ENCODE measurements around the gene LENG1. TPM values are rescaled to one million over a fixed set of nuclear protein-coding genes. Genes with fewer than 3 reads are reported as not detected.

LENG1 gene
- total and polyA plus RNA-seq, 2 donors, result 11.9 to 12.1 TPM

- WGBS, result 79% methylated on average over 19 of the region's 19 CpGs
- H3K4me1 ChIP-seq (ENCODE audit: control insufficient read depth in 2 of 2, insufficient read depth in 2 of 2, low read length in 2 of 2), result peaks cover 19 to 21% of the 10 kb centered on the region in 2 donors
- H3K27me3 ChIP-seq (ENCODE audit: control insufficient read depth in 2 of 2, insufficient read depth in 1 of 2, low read length in 1 of 2), result no peaks in the 10 kb centered on the region
- H3K36me3 ChIP-seq (ENCODE audit: control insufficient read depth in 2 of 2, insufficient read depth in 2 of 2, low read length in 1 of 2), result peaks cover 16 to 20% of the 10 kb centered on the region in 2 donors
- H3K4me3 ChIP-seq (ENCODE audit: low read length in 2 of 2), result peak overlapping the region; percentile 78 to 84
- no peak for DNase-seq (ENCODE audit: low read depth in 6 of 9, low spot score in 9 of 9)
- H3K27ac ChIP-seq (ENCODE audit: low read depth in 1 of 2, low read length in 1 of 2), result peak overlapping the region; percentile 99
- H3K9me3 ChIP-seq (ENCODE audit: control insufficient read depth in 2 of 2, insufficient read depth in 1 of 2, low read length in 1 of 2), result no peaks in the 10 kb centered on the region
These were observed 32.4 kb upstream of the LENG1 start for GRCh38 chr19:54191811-54192453.

- peak in 8 of 9 donors; percentile 83 to 96 (median 92) for DNase-seq (ENCODE audit: low read depth in 6 of 9, low spot score in 9 of 9)
- WGBS, result 1% methylated on average over 77 of the region's 77 CpGs
These were observed 31.7 kb upstream of the LENG1 start, which contains the start of gene TSEN34 for GRCh38 chr19:54191011-54191810. TSEN34 (plus strand) TSS chr19:54191308; CDS start chr19:54191365, 57 bp downstream.

GRCh38 chr19:54190503-54191010, 31.0 kb upstream of the LENG1 start:
- peaks cover 23% of the 10 kb centered on the region in 2 donors for H3K36me3 ChIP-seq (ENCODE audit: control insufficient read depth in 2 of 2, insufficient read depth in 2 of 2, low read length in 1 of 2)
- H3K27ac ChIP-seq (ENCODE audit: low read depth in 1 of 2, low read length in 1 of 2), result peak overlapping the region; percentile 99
- under 1% methylated on average over 56 of the region's 56 CpGs for WGBS
- peaks cover 19 to 21% of the 10 kb centered on the region in 2 donors for H3K4me1 ChIP-seq (ENCODE audit: control insufficient read depth in 2 of 2, insufficient read depth in 2 of 2, low read length in 2 of 2)
- H3K27me3 ChIP-seq (ENCODE audit: control insufficient read depth in 2 of 2, insufficient read depth in 1 of 2, low read length in 1 of 2), result no peaks in the 10 kb centered on the region
- no peaks in the 10 kb centered on the region for H3K9me3 ChIP-seq (ENCODE audit: control insufficient read depth in 2 of 2, insufficient read depth in 1 of 2, low read length in 1 of 2)
- peak overlapping the region; percentile 78 to 84 for H3K4me3 ChIP-seq (ENCODE audit: low read length in 2 of 2)
- DNase-seq (ENCODE audit: low read depth in 6 of 9, low spot score in 9 of 9), result peak; percentile 97 to 100 (median 100)

More at GRCh38 chr19:54191011-54191810, 31.7 kb upstream of the LENG1 start, which contains the start of gene TSEN34:
- peaks cover 19 to 21% of the 10 kb centered on the region in 2 donors for H3K4me1 ChIP-seq (ENCODE audit: control insufficient read depth in 2 of 2, insufficient read depth in 2 of 2, low read length in 2 of 2)
- no peaks in the 10 kb centered on the region for H3K27me3 ChIP-seq (ENCODE audit: control insufficient read depth in 2 of 2, insufficient read depth in 1 of 2, low read length in 1 of 2)
- H3K36me3 ChIP-seq (ENCODE audit: control insufficient read depth in 2 of 2, insufficient read depth in 2 of 2, low read length in 1 of 2), result peaks cover 23 to 24% of the 10 kb centered on the region in 2 donors
- no peaks in the 10 kb centered on the region for H3K9me3 ChIP-seq (ENCODE audit: control insufficient read depth in 2 of 2, insufficient read depth in 1 of 2, low read length in 1 of 2)
- peak within 1 kb of the TSS; percentile 99 for H3K27ac ChIP-seq (ENCODE audit: low read depth in 1 of 2, low read length in 1 of 2)
- peak within 1 kb of the TSS; percentile 78 to 84 for H3K4me3 ChIP-seq (ENCODE audit: low read length in 2 of 2)

GRCh38 chr19:54189735-54190502, 30.4 kb upstream of the LENG1 start:
- WGBS, result under 1% methylated on average over 65 of the region's 65 CpGs

GRCh38 chr19:54189145-54189734, 29.7 kb upstream of the LENG1 start, which contains the start of gene MBOAT7:
MBOAT7 (minus strand) TSS chr19:54189580; CDS start chr19:54188508, 1,072 bp downstream.
- Histone ChIP-seq H3K4me1 (ENCODE audit: control insufficient read depth in 2 of 2, insufficient read depth in 2 of 2, low read length in 2 of 2) (peaks cover 19 to 21% of the 10 kb centered on the region in 2 donors), H3K27ac (ENCODE audit: low read depth in 1 of 2, low read length in 1 of 2) (peak within 1 kb of the TSS; percentile 99), H3K36me3 (ENCODE audit: control insufficient read depth in 2 of 2, insufficient read depth in 2 of 2, low read length in 1 of 2) (peaks cover 18 to 19% of the 10 kb centered on the region in 2 donors), H3K27me3 (ENCODE audit: control insufficient read depth in 2 of 2, insufficient read depth in 1 of 2, low read length in 1 of 2) (no peaks in the 10 kb centered on the region), H3K9me3 (ENCODE audit: control insufficient read depth in 2 of 2, insufficient read depth in 1 of 2, low read length in 1 of 2) (no peaks in the 10 kb centered on the region), H3K4me3 (ENCODE audit: low read length in 2 of 2) (peak within 1 kb of the TSS; percentile 78 to 84)
- DNase-seq (ENCODE audit: low read depth in 6 of 9, low spot score in 9 of 9), result no peak
- WGBS, result under 1% methylated on average over 64 of the region's 64 CpGs

More at GRCh38 chr19:54189735-54190502, 30.4 kb upstream of the LENG1 start:
- H3K36me3 ChIP-seq (ENCODE audit: control insufficient read depth in 2 of 2, insufficient read depth in 2 of 2, low read length in 1 of 2), result peaks cover 18 to 23% of the 10 kb centered on the region in 2 donors
- peak overlapping the region; percentile 99 for H3K27ac ChIP-seq (ENCODE audit: low read depth in 1 of 2, low read length in 1 of 2)
- H3K4me3 ChIP-seq (ENCODE audit: low read length in 2 of 2), result peak overlapping the region; percentile 78 to 84
- no peaks in the 10 kb centered on the region for H3K9me3 ChIP-seq (ENCODE audit: control insufficient read depth in 2 of 2, insufficient read depth in 1 of 2, low read length in 1 of 2)
- DNase-seq (ENCODE audit: low read depth in 6 of 9, low spot score in 9 of 9), result peak; percentile 100
- peaks cover 19 to 21% of the 10 kb centered on the region in 2 donors for H3K4me1 ChIP-seq (ENCODE audit: control insufficient read depth in 2 of 2, insufficient read depth in 2 of 2, low read length in 2 of 2)
- H3K27me3 ChIP-seq (ENCODE audit: control insufficient read depth in 2 of 2, insufficient read depth in 1 of 2, low read length in 1 of 2), result no peaks in the 10 kb centered on the region

- peak overlapping the region; percentile 54 to 84 for H3K4me3 ChIP-seq (ENCODE audit: low read length in 2 of 2)
- peaks cover 10 to 20% of the 10 kb centered on the region in 2 donors for H3K36me3 ChIP-seq (ENCODE audit: control insufficient read depth in 2 of 2, insufficient read depth in 2 of 2, low read length in 1 of 2)
- WGBS, result 3% methylated on average over 12 of the region's 12 CpGs
- no peaks in the 10 kb centered on the region for H3K9me3 ChIP-seq (ENCODE audit: control insufficient read depth in 2 of 2, insufficient read depth in 1 of 2, low read length in 1 of 2)
- H3K27me3 ChIP-seq (ENCODE audit: control insufficient read depth in 2 of 2, insufficient read depth in 1 of 2, low read length in 1 of 2), result no peaks in the 10 kb centered on the region
- DNase-seq (ENCODE audit: low read depth in 6 of 9, low spot score in 9 of 9), result peak in 1 of 9 donors; percentile 52
- peaks cover 19 to 21% of the 10 kb centered on the region in 2 donors for H3K4me1 ChIP-seq (ENCODE audit: control insufficient read depth in 2 of 2, insufficient read depth in 2 of 2, low read length in 2 of 2)
- peak overlapping the region; percentile 17 to 56 for H3K27ac ChIP-seq (ENCODE audit: low read depth in 1 of 2, low read length in 1 of 2)
These were observed 28.8 kb upstream of the LENG1 start for GRCh38 chr19:54188215-54188871.

- Histone ChIP-seq H3K27ac (ENCODE audit: low read depth in 1 of 2, low read length in 1 of 2) (no peak overlapping the region), H3K4me3 (ENCODE audit: low read length in 2 of 2) (no peak overlapping the region), H3K9me3 (ENCODE audit: control insufficient read depth in 2 of 2, insufficient read depth in 1 of 2, low read length in 1 of 2) (no peaks in the 10 kb centered on the region), H3K36me3 (ENCODE audit: control insufficient read depth in 2 of 2, insufficient read depth in 2 of 2, low read length in 1 of 2) (peaks cover 4 to 17% of the 10 kb centered on the region in 2 donors), H3K27me3 (ENCODE audit: control insufficient read depth in 2 of 2, insufficient read depth in 1 of 2, low read length in 1 of 2) (no peaks in the 10 kb centered on the region), H3K4me1 (ENCODE audit: control insufficient read depth in 2 of 2, insufficient read depth in 2 of 2, low read length in 2 of 2) (peaks cover 15% of the 10 kb centered on the region in 2 donors)
- DNase-seq (ENCODE audit: low read depth in 6 of 9, low spot score in 9 of 9), result no peak
- 98% methylated on average over 11 of the region's 11 CpGs for WGBS
These were observed 27.4 kb upstream of the LENG1 start for GRCh38 chr19:54186934-54187381.

- H3K4me3 ChIP-seq (ENCODE audit: low read length in 2 of 2), result no peak overlapping the region
- peaks cover 4 to 17% of the 10 kb centered on the region in 2 donors for H3K36me3 ChIP-seq (ENCODE audit: control insufficient read depth in 2 of 2, insufficient read depth in 2 of 2, low read length in 1 of 2)
- 96% methylated on average over 8 of the region's 8 CpGs for WGBS
- no peaks in the 10 kb centered on the region for H3K9me3 ChIP-seq (ENCODE audit: control insufficient read depth in 2 of 2, insufficient read depth in 1 of 2, low read length in 1 of 2)
- no peaks in the 10 kb centered on the region for H3K27me3 ChIP-seq (ENCODE audit: control insufficient read depth in 2 of 2, insufficient read depth in 1 of 2, low read length in 1 of 2)
- H3K4me1 ChIP-seq (ENCODE audit: control insufficient read depth in 2 of 2, insufficient read depth in 2 of 2, low read length in 2 of 2), result peaks cover 10 to 11% of the 10 kb centered on the region in 2 donors
- no peak for DNase-seq (ENCODE audit: low read depth in 6 of 9, low spot score in 9 of 9)
- H3K27ac ChIP-seq (ENCODE audit: low read depth in 1 of 2, low read length in 1 of 2), result no peak overlapping the region
These were observed 26.8 kb upstream of the LENG1 start for GRCh38 chr19:54186351-54186750.
